HG02938 (cell line): ENCODE results near the gene TIPRL.

ENCODE experiments used
- ATAC-seq: cut with Tn5 transposase; IDR thresholded peaks from one replicate; pipeline ENCODE4 v1.9.1; 2021; ENCODE audit warnings: mild to moderate bottlenecking, moderate library complexity; ENCODE audit not compliant: unreplicated experiment

Gene TIPRL

DNA sequence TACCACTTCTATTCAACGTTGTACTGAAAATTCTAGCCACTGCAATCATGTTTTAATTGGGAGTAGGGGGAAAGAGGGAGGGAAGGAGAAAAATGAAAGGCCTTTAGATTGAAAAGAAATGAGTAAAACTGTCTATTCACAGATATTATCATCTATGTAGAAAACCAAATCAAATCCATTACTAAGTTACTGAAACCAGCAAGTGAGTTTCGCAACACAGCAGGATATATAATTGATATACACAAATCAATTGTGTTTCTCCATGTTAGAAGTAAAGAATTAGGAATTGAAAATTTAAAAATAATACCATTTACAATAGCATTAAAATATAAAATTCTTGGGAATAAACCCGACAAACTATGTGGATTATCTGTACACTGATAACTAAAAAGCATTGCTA is 66.3 kb downstream of the TIPRL start:
- ATAC-seq, result no peak

DNA sequence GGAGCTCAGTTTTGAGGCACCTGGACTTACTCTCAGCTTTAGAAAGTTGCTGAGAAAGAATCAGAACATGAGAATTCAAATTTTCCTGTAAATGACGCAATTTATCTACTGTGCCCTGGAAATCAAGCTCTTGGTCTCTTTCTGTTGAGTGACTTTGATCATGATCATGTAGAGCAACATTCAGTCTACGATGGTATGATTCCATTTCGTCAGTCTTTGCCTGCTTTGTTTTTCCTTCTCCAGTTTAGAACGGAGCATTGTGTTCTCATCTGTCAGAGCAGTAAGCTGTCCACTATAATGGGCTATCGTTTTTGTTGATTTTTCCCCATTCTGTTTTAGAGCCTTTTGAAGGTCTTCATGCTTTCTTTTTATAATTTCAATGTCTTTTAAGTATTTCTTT is 67.7 kb downstream of the TIPRL start:
- no peak for ATAC-seq
